ENCODE results near the gene THAP11. TPM values are rescaled to one million over a fixed set of nuclear protein-coding genes. Genes with fewer than 3 reads are reported as not detected.
A peak's percentile ranks its signal among the peaks of the same experiment; 100 is the strongest.

The THAP11 gene
- total and polyA plus RNA-seq, 2 of the 13 experiments (the other 11 are each of a cell fraction or from before 2014, with no cell fraction given), result 44.2 to 53.4 TPM

- TF ChIP-seq FUBP1 (CRISPR knock-in tag; IDR thresholded peaks at IDR 0.05; ENCODE audit: borderline replicate concordance) (0 out of 2 replicates have a peak, but pooled peaks have one; percentile 74), ZNF740 (CRISPR knock-in tag; IDR thresholded peaks at IDR 0.05) (0 out of 2 replicates have a peak, but pooled peaks have one; percentile 42), MBNL3 (CRISPR knock-in tag; conservative IDR thresholded peaks at IDR 0.05) (no peak), DR1 (CRISPR knock-in tag; IDR thresholded peaks at IDR 0.05) (no peak; the same call in none of the 2 replicates), FOXK2 (IDR thresholded peaks at IDR 0.05) (no peak), MXD3 (CRISPR knock-in tag; IDR thresholded peaks at IDR 0.05) (peak; percentile 91; the same call in 1 of the 2 replicates), ZNF710 (CRISPR knock-in tag; IDR thresholded peaks at IDR 0.05; ENCODE audit: borderline replicate concordance) (0 out of 2 replicates have a peak, but pooled peaks have one; percentile 33), SOX6 (IDR thresholded peaks at IDR 0.05) (no peak), SOX6 (CRISPR knock-in tag; IDR thresholded peaks at IDR 0.05) (peak; percentile 48; the same call in 1 of the 2 replicates), ZNF446 (CRISPR knock-in tag; IDR thresholded peaks at IDR 0.05) (peak; percentile 81; the same call in 1 of the 2 replicates), RNF219 (CRISPR knock-in tag; IDR thresholded peaks at IDR 0.05) (no peak; the same call in 1 of the 2 replicates), ZNF350 (CRISPR knock-in tag; IDR thresholded peaks at IDR 0.05; ENCODE audit: borderline replicate concordance, low read depth) (peak; percentile 90), TGIF2 (CRISPR knock-in tag; IDR thresholded peaks at IDR 0.05) (peak; percentile 93), SNAPC5 (CRISPR knock-in tag; IDR thresholded peaks at IDR 0.05; ENCODE audit: borderline replicate concordance) (no peak; the same call in 1 of the 2 replicates), KLF11 (CRISPR knock-in tag; IDR thresholded peaks at IDR 0.05) (peak; percentile 69; the same call in 1 of the 2 replicates), CHCHD3 (CRISPR knock-in tag; IDR thresholded peaks at IDR 0.05) (no peak; the same call in 1 of the 2 replicates), KLF15 (CRISPR knock-in tag; IDR thresholded peaks at IDR 0.05; ENCODE audit: borderline replicate concordance) (peak; percentile 71; the same call in 1 of the 2 replicates), ZNF577 (CRISPR knock-in tag; IDR thresholded peaks at IDR 0.05; ENCODE audit: borderline replicate concordance, low read depth) (no peak), RBAK (CRISPR knock-in tag; IDR thresholded peaks at IDR 0.05) (no peak)
- TF ChIP-seq, protein P1, sequence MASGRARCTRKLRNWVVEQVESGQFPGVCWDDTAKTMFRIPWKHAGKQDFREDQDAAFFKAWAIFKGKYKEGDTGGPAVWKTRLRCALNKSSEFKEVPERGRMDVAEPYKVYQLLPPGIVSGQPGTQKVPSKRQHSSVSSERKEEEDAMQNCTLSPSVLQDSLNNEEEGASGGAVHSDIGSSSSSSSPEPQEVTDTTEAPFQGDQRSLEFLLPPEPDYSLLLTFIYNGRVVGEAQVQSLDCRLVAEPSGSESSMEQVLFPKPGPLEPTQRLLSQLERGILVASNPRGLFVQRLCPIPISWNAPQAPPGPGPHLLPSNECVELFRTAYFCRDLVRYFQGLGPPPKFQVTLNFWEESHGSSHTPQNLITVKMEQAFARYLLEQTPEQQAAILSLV (CRISPR knock-in tag; IDR thresholded peaks at IDR 0.05; ENCODE audit: borderline replicate concordance), result peak; percentile 94
Observed at GRCh38 chr16:67872631-67873434, 30.7 kb downstream of the THAP11 start, which contains the start of gene EDC4 (continued).

All from HepG2 (cell line).